Measurements from ENCODE around the gene LRRC14B.

LRRC14B gene

DNA sequence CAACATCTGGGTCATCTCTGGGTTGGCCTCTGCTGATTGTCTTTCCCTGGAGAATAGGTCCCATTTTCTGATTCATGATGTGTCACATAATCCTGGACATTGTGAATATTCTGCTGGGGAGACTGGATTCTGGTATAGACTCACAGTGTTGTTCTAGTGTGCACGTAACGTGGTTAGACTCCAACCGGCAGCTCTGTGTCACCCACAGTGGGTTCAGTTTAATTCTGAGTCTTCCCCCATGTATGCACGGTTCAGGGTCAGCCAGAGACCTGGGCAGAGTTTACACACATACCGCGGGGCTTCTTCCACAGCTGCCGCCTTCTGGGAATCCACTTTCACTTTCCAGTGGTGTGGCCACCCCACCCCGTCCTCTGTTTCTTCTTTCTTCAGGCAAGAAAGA lies 38.0 kb upstream of the LRRC14B start:
- no peaks in the 10 kb centered on the region for H3K36me3 ChIP-seq
- H3K9me3 ChIP-seq: no peaks in the 10 kb centered on the region
- TF ChIP-seq, protein P1, sequence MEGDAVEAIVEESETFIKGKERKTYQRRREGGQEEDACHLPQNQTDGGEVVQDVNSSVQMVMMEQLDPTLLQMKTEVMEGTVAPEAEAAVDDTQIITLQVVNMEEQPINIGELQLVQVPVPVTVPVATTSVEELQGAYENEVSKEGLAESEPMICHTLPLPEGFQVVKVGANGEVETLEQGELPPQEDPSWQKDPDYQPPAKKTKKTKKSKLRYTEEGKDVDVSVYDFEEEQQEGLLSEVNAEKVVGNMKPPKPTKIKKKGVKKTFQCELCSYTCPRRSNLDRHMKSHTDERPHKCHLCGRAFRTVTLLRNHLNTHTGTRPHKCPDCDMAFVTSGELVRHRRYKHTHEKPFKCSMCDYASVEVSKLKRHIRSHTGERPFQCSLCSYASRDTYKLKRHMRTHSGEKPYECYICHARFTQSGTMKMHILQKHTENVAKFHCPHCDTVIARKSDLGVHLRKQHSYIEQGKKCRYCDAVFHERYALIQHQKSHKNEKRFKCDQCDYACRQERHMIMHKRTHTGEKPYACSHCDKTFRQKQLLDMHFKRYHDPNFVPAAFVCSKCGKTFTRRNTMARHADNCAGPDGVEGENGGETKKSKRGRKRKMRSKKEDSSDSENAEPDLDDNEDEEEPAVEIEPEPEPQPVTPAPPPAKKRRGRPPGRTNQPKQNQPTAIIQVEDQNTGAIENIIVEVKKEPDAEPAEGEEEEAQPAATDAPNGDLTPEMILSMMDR (IDR thresholded peaks at IDR 0.05): no peak
- no peak overlapping the region for H3K27ac ChIP-seq
- no peaks in the 10 kb centered on the region for H3K27me3 ChIP-seq
- H3K4me3 ChIP-seq (ENCODE audit: low read depth in 1 of 2, low read length in 1 of 2): no peak overlapping the region
- no peaks in the 10 kb centered on the region for H3K4me1 ChIP-seq (ENCODE audit: control insufficient read depth in 1 of 2, insufficient read depth in 1 of 2, low read depth in 1 of 2, low read length in 1 of 2)

DNA sequence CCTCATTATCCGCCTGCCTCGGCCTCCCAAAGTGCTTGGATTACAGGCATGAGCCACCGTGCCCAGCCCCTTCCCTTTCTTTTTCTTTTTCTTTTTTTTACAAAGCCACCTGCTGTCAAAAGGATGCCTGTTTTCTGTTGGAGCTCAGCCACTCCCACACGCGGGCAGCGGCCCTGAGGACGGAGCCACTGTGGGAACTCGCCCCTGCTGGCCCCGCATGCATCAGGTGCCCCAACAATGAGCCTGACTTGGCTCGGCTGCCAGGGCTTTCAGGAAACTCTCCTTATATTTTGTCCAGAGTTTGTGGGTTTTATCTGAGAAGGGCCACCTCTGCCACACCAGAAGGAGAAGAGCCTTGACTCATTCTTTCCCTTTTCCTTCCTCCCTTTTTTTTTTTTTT lies 37.1 kb upstream of the LRRC14B start:
- Histone ChIP-seq H3K4me1 (ENCODE audit: control insufficient read depth in 1 of 2, insufficient read depth in 1 of 2, low read depth in 1 of 2, low read length in 1 of 2) (no peaks in the 10 kb centered on the region), H3K27ac (no peak overlapping the region), H3K4me3 (ENCODE audit: low read depth in 1 of 2, low read length in 1 of 2) (no peak overlapping the region), H3K36me3 (no peaks in the 10 kb centered on the region), H3K9me3 (no peaks in the 10 kb centered on the region), H3K27me3 (peaks cover 4% of the 10 kb centered on the region)
- TF ChIP-seq, protein P1 (IDR thresholded peaks at IDR 0.05): no peak

DNA sequence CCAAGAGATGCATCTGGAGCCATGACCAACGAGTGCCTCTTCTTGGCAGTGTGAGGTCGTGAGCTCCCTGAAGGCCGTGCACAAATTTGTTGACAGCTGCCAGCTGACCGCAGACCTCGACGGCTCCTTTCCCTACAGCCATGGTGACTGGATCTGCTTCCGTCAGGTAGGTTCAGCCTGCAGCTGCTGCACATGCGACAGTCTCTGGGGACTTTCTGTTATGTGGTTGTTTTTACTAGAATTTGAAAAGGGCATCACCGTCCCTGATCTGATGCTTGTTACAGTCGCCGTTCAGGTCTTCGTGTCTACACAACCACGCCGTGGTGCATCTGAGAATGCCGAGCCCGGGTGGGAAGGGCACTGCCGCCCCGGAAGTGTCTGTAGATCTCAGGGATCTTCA lies 36.5 kb upstream of the LRRC14B start:
- no peaks in the 10 kb centered on the region for H3K4me1 ChIP-seq (ENCODE audit: control insufficient read depth in 1 of 2, insufficient read depth in 1 of 2, low read depth in 1 of 2, low read length in 1 of 2)
- TF ChIP-seq, protein P1 (IDR thresholded peaks at IDR 0.05): no peak
- no peaks in the 10 kb centered on the region for H3K9me3 ChIP-seq
- no peak overlapping the region for H3K27ac ChIP-seq
- H3K4me3 ChIP-seq (ENCODE audit: low read depth in 1 of 2, low read length in 1 of 2): no peak overlapping the region
- H3K36me3 ChIP-seq: no peaks in the 10 kb centered on the region
- H3K27me3 ChIP-seq: peaks cover 10% of the 10 kb centered on the region

DNA sequence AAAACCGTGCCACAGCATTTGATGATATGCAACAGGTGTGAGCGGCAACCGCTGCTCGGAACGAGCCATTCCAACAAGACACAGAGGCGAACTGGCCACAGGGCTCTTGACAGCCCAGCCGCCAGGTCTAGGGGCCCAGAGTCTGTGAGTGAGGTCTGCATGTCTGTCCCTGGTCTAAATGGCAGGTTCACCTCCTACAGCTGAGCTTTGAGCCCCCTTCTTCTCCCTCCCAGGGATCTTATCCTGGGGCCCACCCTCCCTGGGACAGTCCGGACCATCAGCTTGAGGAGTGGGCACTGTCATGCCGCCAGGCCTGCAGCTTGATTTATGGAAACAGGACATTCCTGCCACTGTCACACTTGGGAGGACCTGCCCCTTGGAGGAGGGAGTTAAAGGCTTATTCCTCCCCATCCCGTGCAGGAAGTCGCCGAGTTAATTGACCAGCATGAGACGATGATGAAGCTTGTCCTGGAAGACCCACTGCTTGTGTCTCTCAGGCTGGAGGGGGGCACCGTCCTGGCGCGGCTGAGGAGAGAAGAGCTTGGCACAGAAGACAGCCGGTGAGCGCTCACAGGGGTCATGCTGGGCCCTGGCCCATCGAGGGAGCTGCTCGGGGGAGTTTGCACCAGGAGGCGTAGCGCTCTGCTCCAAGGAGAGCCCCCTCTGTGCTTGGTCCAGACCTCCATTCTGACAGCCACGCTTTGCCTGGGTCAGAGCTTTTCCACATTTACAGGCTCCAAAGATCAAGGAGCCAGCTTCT lies 35.5 kb upstream of the LRRC14B start:
- Histone ChIP-seq H3K27ac (no peak overlapping the region), H3K9me3 (no peaks in the 10 kb centered on the region), H3K4me3 (ENCODE audit: low read depth in 1 of 2, low read length in 1 of 2) (no peak overlapping the region), H3K36me3 (no peaks in the 10 kb centered on the region), H3K27me3 (peaks cover 19% of the 10 kb centered on the region), H3K4me1 (ENCODE audit: control insufficient read depth in 1 of 2, insufficient read depth in 1 of 2, low read depth in 1 of 2, low read length in 1 of 2) (no peaks in the 10 kb centered on the region)
- TF ChIP-seq, protein P1 (IDR thresholded peaks at IDR 0.05): no peak

DNA sequence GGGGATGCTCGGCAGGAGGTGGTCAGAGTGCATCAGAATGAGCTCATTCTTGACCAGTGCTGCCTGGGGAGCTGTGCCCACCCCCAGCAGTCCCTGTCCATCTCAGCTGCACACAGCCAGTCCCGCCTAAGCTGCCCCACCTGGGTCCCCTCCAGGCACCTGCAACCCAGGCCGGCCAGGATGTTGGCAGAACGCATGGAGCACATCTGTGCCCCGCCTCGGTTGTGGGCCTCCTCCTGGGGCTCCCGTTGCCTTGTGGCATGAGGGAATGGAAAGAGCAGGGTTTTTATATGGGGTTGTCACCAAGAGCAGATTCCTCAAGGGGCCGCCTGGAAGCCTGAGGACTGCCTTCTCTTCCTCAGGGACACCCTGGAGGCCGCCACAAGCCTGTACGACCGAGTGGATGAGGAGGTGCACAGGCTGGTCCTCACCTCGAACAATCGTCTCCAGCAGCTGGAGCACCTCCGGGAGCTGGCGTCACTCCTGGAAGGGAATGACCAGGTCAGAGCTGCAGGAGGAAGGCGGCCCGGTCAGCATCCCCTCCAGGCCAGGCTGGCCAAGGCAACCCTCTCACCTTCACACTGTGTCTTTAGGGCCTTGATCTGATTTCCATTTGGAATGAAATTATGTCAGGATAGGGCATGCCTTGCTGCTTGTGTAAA lies 34.8 kb upstream of the LRRC14B start:
- TF ChIP-seq, protein P1 (IDR thresholded peaks at IDR 0.05): no peak
- peaks cover 19% of the 10 kb centered on the region for H3K27me3 ChIP-seq
- no peak overlapping the region for H3K27ac ChIP-seq
- H3K36me3 ChIP-seq: no peaks in the 10 kb centered on the region
- H3K9me3 ChIP-seq: no peaks in the 10 kb centered on the region
- H3K4me1 ChIP-seq (ENCODE audit: control insufficient read depth in 1 of 2, insufficient read depth in 1 of 2, low read depth in 1 of 2, low read length in 1 of 2): no peaks in the 10 kb centered on the region
- no peak overlapping the region for H3K4me3 ChIP-seq (ENCODE audit: low read depth in 1 of 2, low read length in 1 of 2)
